ENCODE measurements around the gene DNAJB9.
"Not testable (repeated sequence)": the region's sequence is repeated elsewhere in the genome, so short reads cannot be mapped to it uniquely, and the experiment has no call there.

Gene DNAJB9

DNA sequence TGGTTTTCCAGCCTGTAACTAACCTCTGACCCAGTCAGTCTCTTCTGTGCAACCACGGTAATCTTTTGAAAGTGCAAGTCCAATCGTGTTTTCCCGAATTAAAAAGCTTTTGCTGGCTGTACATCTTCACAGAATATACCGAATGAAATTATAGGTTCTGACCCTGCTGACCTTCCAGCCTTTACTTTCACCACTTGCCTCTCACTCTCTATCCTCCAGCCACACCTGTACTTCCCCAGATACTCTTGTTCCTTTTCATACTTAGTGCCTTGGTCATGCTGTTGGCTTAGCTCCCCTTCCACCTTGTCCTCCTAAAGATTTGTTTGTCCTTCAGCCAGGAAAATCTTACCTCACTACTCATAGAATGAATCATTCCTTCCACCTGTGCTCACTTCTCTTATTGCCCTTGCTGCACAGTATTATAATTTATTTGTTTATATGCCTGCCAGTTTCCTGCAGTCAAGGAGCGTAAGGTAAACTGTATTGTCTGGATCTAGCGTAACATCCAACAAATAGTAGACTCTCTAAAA lies 41.4 kb upstream of the DNAJB9 start:
- TF ChIP-seq, protein P1, sequence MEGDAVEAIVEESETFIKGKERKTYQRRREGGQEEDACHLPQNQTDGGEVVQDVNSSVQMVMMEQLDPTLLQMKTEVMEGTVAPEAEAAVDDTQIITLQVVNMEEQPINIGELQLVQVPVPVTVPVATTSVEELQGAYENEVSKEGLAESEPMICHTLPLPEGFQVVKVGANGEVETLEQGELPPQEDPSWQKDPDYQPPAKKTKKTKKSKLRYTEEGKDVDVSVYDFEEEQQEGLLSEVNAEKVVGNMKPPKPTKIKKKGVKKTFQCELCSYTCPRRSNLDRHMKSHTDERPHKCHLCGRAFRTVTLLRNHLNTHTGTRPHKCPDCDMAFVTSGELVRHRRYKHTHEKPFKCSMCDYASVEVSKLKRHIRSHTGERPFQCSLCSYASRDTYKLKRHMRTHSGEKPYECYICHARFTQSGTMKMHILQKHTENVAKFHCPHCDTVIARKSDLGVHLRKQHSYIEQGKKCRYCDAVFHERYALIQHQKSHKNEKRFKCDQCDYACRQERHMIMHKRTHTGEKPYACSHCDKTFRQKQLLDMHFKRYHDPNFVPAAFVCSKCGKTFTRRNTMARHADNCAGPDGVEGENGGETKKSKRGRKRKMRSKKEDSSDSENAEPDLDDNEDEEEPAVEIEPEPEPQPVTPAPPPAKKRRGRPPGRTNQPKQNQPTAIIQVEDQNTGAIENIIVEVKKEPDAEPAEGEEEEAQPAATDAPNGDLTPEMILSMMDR (IDR thresholded peaks at IDR 0.05; ENCODE audit: low read depth, low read length), result no peak
- Histone ChIP-seq H3K36me3 (no peaks in the 10 kb centered on the region), H3K9me3 (ENCODE audit: severe bottlenecking) (no peaks in the 10 kb centered on the region), H3K4me3 (ENCODE audit: low read depth, low read length) (no peak overlapping the region), H3K27me3 (ENCODE audit: insufficient read depth, low read depth, severe bottlenecking) (no peaks in the 10 kb centered on the region), H3K27ac (peak overlapping the region; percentile 73)
- no peak for DNase-seq

DNA sequence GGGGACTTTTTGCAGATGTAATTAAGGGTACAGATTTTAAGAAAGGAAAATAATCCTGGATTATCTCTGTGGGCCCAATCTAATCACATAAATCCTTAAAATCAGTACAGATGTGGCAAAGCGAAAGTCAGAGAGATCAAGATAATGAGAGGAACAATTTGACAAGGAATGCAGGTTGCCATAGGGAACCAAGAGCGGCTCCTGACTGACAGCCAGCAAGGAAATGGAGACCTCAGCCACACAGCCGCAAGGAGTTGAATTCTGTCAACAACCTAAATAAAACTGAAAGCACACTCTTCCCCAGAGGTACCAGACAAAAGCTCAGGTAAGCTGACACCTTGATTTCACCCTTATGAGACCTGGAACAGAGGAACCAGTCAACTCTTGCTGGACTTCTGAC lies 40.3 kb upstream of the DNAJB9 start:
- Histone ChIP-seq H3K27ac (no peak overlapping the region), H3K4me3 (ENCODE audit: low read depth, low read length) (no peak overlapping the region), H3K9me3 (ENCODE audit: severe bottlenecking) (no peaks in the 10 kb centered on the region), H3K27me3 (ENCODE audit: insufficient read depth, low read depth, severe bottlenecking) (no peaks in the 10 kb centered on the region), H3K36me3 (no peaks in the 10 kb centered on the region)
- no peak for DNase-seq
- TF ChIP-seq, protein P1 (IDR thresholded peaks at IDR 0.05; ENCODE audit: low read depth, low read length), result no peak

DNA sequence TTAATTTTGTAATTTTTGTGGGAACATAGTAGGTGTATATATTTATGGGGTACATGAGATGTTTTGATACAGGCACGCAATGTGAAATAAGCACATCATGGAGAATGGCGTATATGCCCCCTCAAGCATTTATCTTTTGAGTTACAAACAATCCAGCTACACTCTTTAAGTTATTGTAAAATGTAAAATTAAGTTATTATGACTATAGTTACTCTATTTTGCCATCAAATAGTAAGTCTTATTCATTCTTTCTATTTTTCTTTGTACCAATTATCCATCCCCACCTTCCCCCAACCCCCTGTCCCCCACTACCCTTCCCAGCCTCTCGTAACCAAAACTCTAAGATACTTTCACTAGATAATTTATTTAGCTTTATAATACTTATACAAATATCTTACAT lies 36.0 kb upstream of the DNAJB9 start:
- Histone ChIP-seq H3K27ac (no peak overlapping the region), H3K9me3 (ENCODE audit: severe bottlenecking) (no peaks in the 10 kb centered on the region), H3K27me3 (ENCODE audit: insufficient read depth, low read depth, severe bottlenecking) (no peaks in the 10 kb centered on the region), H3K4me3 (ENCODE audit: low read depth, low read length) (no peak overlapping the region), H3K36me3 (no peaks in the 10 kb centered on the region)
- TF ChIP-seq, protein P1 (IDR thresholded peaks at IDR 0.05; ENCODE audit: low read depth, low read length), result no peak
- DNase-seq, result no peak

DNA sequence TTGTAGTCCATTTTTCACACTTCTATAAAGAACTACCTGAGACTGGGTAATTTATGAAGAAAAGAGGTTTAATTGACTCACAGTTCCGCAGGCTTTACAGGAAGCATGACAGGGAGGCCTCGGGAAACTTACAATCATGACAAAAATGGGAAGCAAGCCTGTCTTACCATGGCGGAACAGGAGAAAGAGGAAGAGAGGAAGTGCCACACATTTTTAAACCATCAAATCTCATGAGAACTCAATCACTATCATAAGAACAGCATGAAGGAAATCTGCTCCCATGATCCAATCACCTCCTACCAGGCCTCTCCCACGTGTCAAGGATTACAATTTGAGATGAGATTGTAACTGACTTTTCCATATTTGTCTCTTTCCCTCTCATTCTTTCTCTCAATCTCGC lies 34.4 kb upstream of the DNAJB9 start:
- H3K36me3 ChIP-seq, result no peaks in the 10 kb centered on the region
- TF ChIP-seq, protein P1 (IDR thresholded peaks at IDR 0.05; ENCODE audit: low read depth, low read length), result no peak
- no peak overlapping the region for H3K4me3 ChIP-seq (ENCODE audit: low read depth, low read length)
- no peaks in the 10 kb centered on the region for H3K27me3 ChIP-seq (ENCODE audit: insufficient read depth, low read depth, severe bottlenecking)
- no peak overlapping the region for H3K27ac ChIP-seq
- H3K9me3 ChIP-seq (ENCODE audit: severe bottlenecking), result no peaks in the 10 kb centered on the region
- DNase-seq, result no peak

DNA sequence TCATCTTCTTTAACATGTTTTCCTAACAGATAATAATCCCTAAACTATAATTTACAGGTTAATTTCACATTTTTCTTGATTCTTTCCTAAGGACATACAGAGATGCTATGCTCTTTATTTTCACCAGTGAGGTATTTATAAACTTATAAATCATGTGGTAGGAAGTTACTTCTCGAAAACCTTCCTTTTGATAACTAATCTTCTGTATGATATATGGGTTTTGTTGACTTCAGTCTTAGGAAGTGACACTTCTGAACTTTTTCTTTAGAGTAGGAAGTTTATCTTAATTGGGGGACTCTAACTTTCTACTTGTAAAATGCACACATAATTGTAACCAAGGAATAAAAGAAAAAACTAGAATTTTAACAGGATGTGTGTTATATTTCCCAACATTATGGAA lies 33.9 kb upstream of the DNAJB9 start:
- Histone ChIP-seq H3K36me3 (no peaks in the 10 kb centered on the region), H3K9me3 (ENCODE audit: severe bottlenecking) (no peaks in the 10 kb centered on the region), H3K27me3 (ENCODE audit: insufficient read depth, low read depth, severe bottlenecking) (no peaks in the 10 kb centered on the region), H3K27ac (no peak overlapping the region), H3K4me3 (ENCODE audit: low read depth, low read length) (no peak overlapping the region)
- no peak for DNase-seq
- TF ChIP-seq, protein P1 (IDR thresholded peaks at IDR 0.05; ENCODE audit: low read depth, low read length), result no peak

DNA sequence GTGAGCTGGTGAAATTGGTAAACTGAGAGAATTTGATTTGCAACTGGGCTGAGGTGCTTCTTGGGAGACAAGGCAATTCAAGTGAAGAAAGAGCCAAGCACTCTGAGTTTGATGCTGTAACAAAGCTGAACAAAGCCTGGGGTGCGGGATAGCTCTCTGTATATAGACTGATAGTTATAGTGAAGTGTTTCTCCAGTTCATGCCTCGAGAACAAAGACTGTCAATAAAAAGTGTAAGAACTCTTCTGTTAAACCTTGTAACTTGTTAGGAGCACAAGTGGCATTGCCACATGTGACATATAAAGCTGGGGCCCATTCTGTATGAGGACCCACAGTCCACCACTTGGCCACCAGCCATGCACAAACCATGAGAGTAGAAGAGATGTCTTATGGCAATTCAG lies 32.4 kb upstream of the DNAJB9 start:
- H3K27ac ChIP-seq, result no peak overlapping the region
- H3K4me3 ChIP-seq (ENCODE audit: low read depth, low read length), result no peak overlapping the region
- no peaks in the 10 kb centered on the region for H3K36me3 ChIP-seq
- no peak for DNase-seq
- no peaks in the 10 kb centered on the region for H3K9me3 ChIP-seq (ENCODE audit: severe bottlenecking)
- H3K27me3 ChIP-seq (ENCODE audit: insufficient read depth, low read depth, severe bottlenecking), result no peaks in the 10 kb centered on the region
- TF ChIP-seq, protein P1 (IDR thresholded peaks at IDR 0.05; ENCODE audit: low read depth, low read length), result no peak

DNA sequence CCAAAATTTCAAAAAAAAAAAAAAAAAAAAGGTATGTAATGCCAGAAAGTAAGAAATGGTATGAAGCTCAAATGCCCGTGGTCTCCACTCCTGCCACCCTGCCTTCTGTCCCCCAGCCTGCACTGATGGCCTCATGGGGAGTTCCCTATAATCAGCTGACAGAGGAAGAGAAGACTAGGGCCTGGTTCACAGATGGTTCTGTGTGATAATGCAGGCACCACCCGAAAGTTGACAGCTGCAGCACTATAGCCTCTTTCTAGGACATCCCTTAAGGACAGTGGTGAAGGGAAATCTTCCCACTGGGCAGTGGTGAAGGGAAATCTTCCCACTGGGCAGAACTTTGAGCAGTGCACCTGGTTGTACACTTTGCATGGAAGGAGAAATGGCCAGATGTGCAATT lies 31.4 kb upstream of the DNAJB9 start:
- H3K27me3 ChIP-seq (ENCODE audit: insufficient read depth, low read depth, severe bottlenecking); H3K36me3 ChIP-seq; DNase-seq; H3K27ac ChIP-seq; H3K9me3 ChIP-seq (ENCODE audit: severe bottlenecking); H3K4me3 ChIP-seq (ENCODE audit: low read depth, low read length): not testable (repeated sequence)

DNA sequence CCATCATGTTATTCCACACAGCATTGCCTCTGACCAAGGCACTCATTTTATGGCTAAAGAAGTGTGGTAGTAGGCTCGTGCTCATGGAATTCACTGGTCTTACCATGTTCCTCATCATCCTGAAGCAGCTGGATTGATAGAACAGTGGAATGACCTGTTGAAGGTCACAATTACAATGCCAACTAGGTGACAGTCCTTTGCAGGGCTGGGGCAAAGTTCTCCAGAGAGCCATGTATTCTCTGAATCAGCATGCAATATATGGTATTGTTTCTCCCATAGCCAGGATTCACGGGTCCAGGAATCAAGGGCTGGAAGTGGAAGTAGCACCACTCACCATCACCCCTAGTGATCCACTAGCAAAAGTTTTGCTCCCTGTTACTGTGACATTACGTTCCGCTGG lies 31.0 kb upstream of the DNAJB9 start:
- H3K36me3 ChIP-seq, DNase-seq: not testable (repeated sequence)

More for the DNA sequence above, 31.0 kb upstream of the DNAJB9 start:
- H3K27ac ChIP-seq; H3K27me3 ChIP-seq (ENCODE audit: insufficient read depth, low read depth, severe bottlenecking); H3K9me3 ChIP-seq (ENCODE audit: severe bottlenecking); H3K4me3 ChIP-seq (ENCODE audit: low read depth, low read length): not testable (repeated sequence)
